ENCODE measurements around the gene FLNB. TPM values are rescaled to one million over a fixed set of nuclear protein-coding genes. Genes with fewer than 3 reads are reported as not detected.

The FLNB gene
- total and polyA plus RNA-seq, 10 of the 15 experiments (the other 5 are each of a cell fraction or from before 2014, with no cell fraction given) = 13.6 to 51.8 (median 26.4) TPM

DNA sequence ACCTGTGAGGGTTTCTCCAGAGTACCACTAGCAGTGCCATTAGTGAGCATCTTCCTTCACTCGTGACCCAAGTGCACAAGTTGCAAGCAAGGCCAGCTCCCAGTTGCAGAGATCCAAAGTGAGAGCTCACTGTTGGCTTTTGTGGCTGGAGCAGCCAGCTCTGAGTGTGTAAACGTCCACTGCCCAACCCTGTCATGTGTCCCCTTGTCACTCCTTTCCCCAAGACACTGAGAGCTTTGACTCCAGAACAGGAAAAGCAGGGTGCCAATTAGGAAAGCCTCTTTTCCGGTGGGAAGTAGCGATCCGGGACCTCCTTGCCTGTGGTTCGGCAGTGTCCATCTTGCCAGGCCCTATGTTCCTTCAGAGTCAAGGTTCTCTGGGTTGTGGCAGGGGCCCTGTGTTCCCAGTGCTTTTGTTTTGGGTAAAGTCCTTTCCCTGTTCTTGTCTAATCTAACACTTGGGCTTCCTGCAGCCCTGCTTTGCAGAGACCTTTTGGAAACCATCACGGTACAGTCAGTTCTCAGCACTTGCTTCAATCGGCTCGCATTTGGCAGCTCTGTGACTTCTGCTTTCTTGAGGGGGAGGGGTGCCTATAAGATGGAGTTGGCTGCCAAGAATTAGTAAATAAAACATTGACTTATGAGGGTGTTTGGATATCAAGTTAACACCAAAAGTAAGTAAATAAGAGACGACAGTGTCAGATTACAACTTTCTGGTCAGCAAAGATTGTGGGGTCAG, 112.0 kb downstream of the FLNB start:
- RAD21 ChIA-PET (ENCODE audit: unreplicated experiment) = interaction anchor here (0.6 to 2.3 kb wide), 3 partner anchors 95 to 111 kb away, joined by 3 to 8 read pairs (median 3); no protein-coding TSS in a partner anchor
- Histone ChIP-seq H3K9me3 (replicated peaks; ENCODE audit: control insufficient read depth, insufficient read depth, low read length) (no peaks in the 10 kb centered on the region), H3K4me2 (ENCODE audit: control insufficient read depth, insufficient read depth) (no peak overlapping the region), H3K79me2 (ENCODE audit: control insufficient read depth, insufficient read depth, low read length) (no peaks in the 10 kb centered on the region), H3K4me3 (no peak overlapping the region), H4K20me1 (ENCODE audit: control insufficient read depth, insufficient read depth) (no peaks in the 10 kb centered on the region), H2AFZ (ENCODE audit: control insufficient read depth, low read depth, low read length) (no peak overlapping the region), H3K27ac (ENCODE audit: control insufficient read depth, insufficient read depth) (no peak overlapping the region), H3K27me3 (replicated peaks in 1 of 2; ENCODE audit: control insufficient read depth in 2 of 2, insufficient read depth in 2 of 2, low read length in 1 of 2) (no peaks in the 10 kb centered on the region), H3K36me3 (ENCODE audit: control insufficient read depth in 2 of 2, insufficient read depth in 2 of 2, low read length in 1 of 2) (peaks cover 9 to 19% of the 10 kb centered on the region in 2 experiments; a peak in 3 of 4 replicates), H3K4me1 (ENCODE audit: control insufficient read depth, insufficient read depth, low read length) (peaks cover 23% of the 10 kb centered on the region), H3K9ac (ENCODE audit: control insufficient read depth, insufficient read depth, low read length) (no peak overlapping the region)
- no peak for FAIRE-seq
- no TSS peak for BruUV-seq (replicated peaks)
- POLR2A ChIA-PET = interaction anchor here (0.6 kb wide), 1 partner anchor 281 kb away, joined by 4 read pairs; no protein-coding TSS in a partner anchor
- WGBS (ENCODE audit: insufficient coverage, insufficient replicate concordance, low lambda C conversion rate, missing lambda C conversion rate) = 72% methylated on average over 10 of the region's 10 CpGs
- ATAC-seq = no peak
- SMC1A ChIA-PET (ENCODE audit: uncharacterized antibody, unreplicated experiment) = interaction anchor here (1.7 kb wide), 1 partner anchor 80 kb away, joined by 3 read pairs; no protein-coding TSS in a partner anchor
- CTCF ChIA-PET = interaction anchor here (1.7 to 3.1 kb wide), 4 partner anchors 47 to 112 kb away, joined by 4 to 14 read pairs (median 8); partner anchors contain the start of gene FLNB
- DNase-seq (ENCODE audit: low read depth, low spot score) = no peak
- intact Hi-C loops (cut with micrococcal nuclease; ENCODE audit: unreplicated experiment) (no loop called here), in situ Hi-C loops (cut with MboI) (no loop called here)
- TF ChIP-seq IKZF1 (conservative IDR thresholded peaks at IDR 0.05) (no peak), SPI1 (IDR thresholded peaks at IDR 0.05; ENCODE audit: borderline replicate concordance, insufficient read depth, low read depth, low read length) (0 out of 2 replicates have a peak, but pooled peaks have one; percentile 17)

DNA sequence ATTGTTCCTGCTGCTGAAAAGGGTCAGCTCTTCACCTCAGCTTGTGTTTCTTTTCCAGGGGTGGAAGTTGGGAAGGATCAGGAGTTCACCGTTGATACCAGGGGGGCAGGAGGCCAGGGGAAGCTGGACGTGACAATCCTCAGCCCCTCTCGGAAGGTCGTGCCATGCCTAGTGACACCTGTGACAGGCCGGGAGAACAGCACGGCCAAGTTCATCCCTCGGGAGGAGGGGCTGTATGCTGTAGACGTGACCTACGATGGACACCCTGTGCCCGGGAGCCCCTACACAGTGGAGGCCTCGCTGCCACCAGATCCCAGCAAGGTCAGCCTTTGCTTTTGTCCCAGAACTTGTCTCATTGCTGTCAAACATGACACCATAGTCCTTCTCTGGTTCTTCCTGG, 113.0 kb downstream of the FLNB start:
- no TSS peak for BruUV-seq (replicated peaks)
- in situ Hi-C loops (cut with MboI) (no loop called here), intact Hi-C loops (cut with micrococcal nuclease; ENCODE audit: unreplicated experiment) (no loop called here)
- TF ChIP-seq TBL1XR1 (IDR thresholded peaks at IDR 0.05; ENCODE audit: low read depth, low read length) (no peak), GABPA (IDR thresholded peaks at IDR 0.05; ENCODE audit: low read depth) (no peak), TARDBP (IDR thresholded peaks at IDR 0.05; ENCODE audit: borderline replicate concordance) (no peak)
- ATAC-seq (no peak), FAIRE-seq (no peak), DNase-seq (ENCODE audit: low read depth, low spot score) (no peak)
- POLR2A ChIA-PET = no interaction called here
- Histone ChIP-seq H3K27ac (ENCODE audit: control insufficient read depth, insufficient read depth) (no peak overlapping the region), H4K20me1 (ENCODE audit: control insufficient read depth, insufficient read depth) (no peaks in the 10 kb centered on the region), H3K9me3 (replicated peaks; ENCODE audit: control insufficient read depth, insufficient read depth, low read length) (no peaks in the 10 kb centered on the region), H3K79me2 (ENCODE audit: control insufficient read depth, insufficient read depth, low read length) (no peaks in the 10 kb centered on the region), H3K9ac (ENCODE audit: control insufficient read depth, insufficient read depth, low read length) (no peak overlapping the region), H2AFZ (ENCODE audit: control insufficient read depth, low read depth, low read length) (no peak overlapping the region), H3K36me3 (ENCODE audit: control insufficient read depth in 2 of 2, insufficient read depth in 2 of 2, low read length in 1 of 2) (peaks cover 14 to 19% of the 10 kb centered on the region in 2 experiments; a peak in 3 of 4 replicates), H3K4me2 (ENCODE audit: control insufficient read depth, insufficient read depth) (no peak overlapping the region), H3K4me3 (no peak overlapping the region), H3K27me3 (replicated peaks in 1 of 2; ENCODE audit: control insufficient read depth in 2 of 2, insufficient read depth in 2 of 2, low read length in 1 of 2) (no peaks in the 10 kb centered on the region), H3K4me1 (ENCODE audit: control insufficient read depth, insufficient read depth, low read length) (peaks cover 14% of the 10 kb centered on the region)
- CTCF ChIA-PET = interaction anchor here (3.1 kb wide), 1 partner anchor 113 kb away, joined by 14 read pairs; the partner anchor contains the start of gene FLNB
- RAD21 ChIA-PET (ENCODE audit: unreplicated experiment) = no interaction called here
- WGBS (ENCODE audit: insufficient coverage, insufficient replicate concordance, low lambda C conversion rate, missing lambda C conversion rate) = 85% methylated on average over 11 of the region's 11 CpGs
- SMC1A ChIA-PET (ENCODE audit: uncharacterized antibody, unreplicated experiment) = no interaction called here

Data from GM12878 (cell line).